Measurements from ENCODE around the gene ALB. TPM values are rescaled to one million over a fixed set of nuclear protein-coding genes. Genes with fewer than 3 reads are reported as not detected.

Gene ALB
- total and polyA plus RNA-seq, 2 of the 8 experiments (the other 6 are each of a cell fraction or from before 2014, with no cell fraction given): 0.12 TPM; not detected in 1

- H3K18ac ChIP-seq (ENCODE audit: extremely low read depth, low read length): no peak overlapping the region
- FAIRE-seq (no peak), DNase-seq (ENCODE audit: low read depth in 1 of 2, low spot score in 2 of 2) (no peak)
- no peak overlapping the region for H2BK15ac ChIP-seq (ENCODE audit: low read length)
- no peaks in the 10 kb centered on the region for H3K27me3 ChIP-seq (replicated peaks in 1 of 4; ENCODE audit: control insufficient read depth in 3 of 4, extremely low read depth in 1 of 4, insufficient read depth in 3 of 4, low read length in 3 of 4)
- H2AK5ac ChIP-seq (ENCODE audit: low read depth, low read length): no peak overlapping the region
- no peak overlapping the region for H2BK5ac ChIP-seq (ENCODE audit: low read depth, low read length)
- ChIA-PET CTCF (ENCODE audit: partially characterized antibody) (interaction anchor here (0.8 to 2.2 kb wide), 4 partner anchors 17 to 35 kb away, joined by 3 to 5 read pairs (median 4); no protein-coding TSS in a partner anchor), POLR2A (ENCODE audit: partially characterized antibody) (no interaction called here)
- H2BK12ac ChIP-seq (ENCODE audit: low read depth, low read length): no peak overlapping the region
- no peaks in the 10 kb centered on the region for H3K36me3 ChIP-seq (ENCODE audit: control insufficient read depth in 2 of 4, insufficient read depth in 4 of 4, low read length in 3 of 4)
- no peak overlapping the region for H3K56ac ChIP-seq (replicated peaks; ENCODE audit: insufficient read length, low read depth, low read length)
- H3K4me3 ChIP-seq (ENCODE audit: extremely low read depth in 1 of 4, insufficient read depth in 2 of 4, low read depth in 3 of 4, low read length in 4 of 4): no peak overlapping the region
- H4K5ac ChIP-seq (ENCODE audit: insufficient read length, low read depth, low read length): no peak overlapping the region
- H3K4ac ChIP-seq (replicated peaks; ENCODE audit: insufficient read length, low read depth, low read length): no peak overlapping the region
- no peaks in the 10 kb centered on the region for H4K20me1 ChIP-seq (replicated peaks in 1 of 2; ENCODE audit: control insufficient read depth in 1 of 2, insufficient read depth in 2 of 2, low read length in 2 of 2)
- WGBS, 2 experiments (ENCODE audit: extremely low coverage in 1 of 2, insufficient coverage in 1 of 2, insufficient read length in 1 of 2, insufficient replicate concordance in 2 of 2, low coverage in 1 of 2, low lambda C conversion rate in 2 of 2, missing lambda C conversion rate in 1 of 2): 69% methylated on average over 3 of the region's 3 CpGs; no CpG with 5 or more reads in 1 of the 2 experiments
- H3K9me3 ChIP-seq (ENCODE audit: insufficient read depth in 2 of 2, low read depth in 1 of 2, low read length in 1 of 2): no peaks in the 10 kb centered on the region
- no peak overlapping the region for H3K27ac ChIP-seq (ENCODE audit: low read depth, low read length)
- no peak overlapping the region for H4K91ac ChIP-seq (replicated peaks; ENCODE audit: insufficient read length, low read length)
- H4K8ac ChIP-seq (ENCODE audit: extremely low read depth, insufficient read depth, low read length): no peak overlapping the region
- no peak overlapping the region for H2BK120ac ChIP-seq (replicated peaks; ENCODE audit: low read depth, low read length)
- H3K4me2 ChIP-seq (ENCODE audit: insufficient read depth in 1 of 2, low read depth in 2 of 2, low read length in 2 of 2): no peak overlapping the region
- H3K23ac ChIP-seq (ENCODE audit: insufficient read length): no peak overlapping the region
- no peaks in the 10 kb centered on the region for H3K79me2 ChIP-seq (ENCODE audit: control insufficient read depth in 1 of 2, insufficient read depth in 2 of 2, low read length in 2 of 2)
- no peak overlapping the region for H2AFZ ChIP-seq (ENCODE audit: low read length)
- H3K79me1 ChIP-seq (ENCODE audit: low read depth, low read length): no peaks in the 10 kb centered on the region
- H3K9ac ChIP-seq (replicated peaks in 1 of 4; ENCODE audit: extremely low read depth in 1 of 4, low read depth in 3 of 4, low read length in 3 of 4): no peak overlapping the region
- no peak overlapping the region for H3K14ac ChIP-seq (ENCODE audit: insufficient read length)
- H2BK20ac ChIP-seq (ENCODE audit: low read length): no peak overlapping the region
- H3K23me2 ChIP-seq (ENCODE audit: low read depth, low read length): no peaks in the 10 kb centered on the region
- peaks cover 0 to 8% (median 1%) of the 10 kb centered on the region in 4 experiments; a peak in 3 of 7 replicates for H3K4me1 ChIP-seq (replicated peaks in 1 of 4; ENCODE audit: control insufficient read depth in 3 of 4, insufficient read depth in 4 of 4, low read length in 3 of 4)
- TF ChIP-seq RFX5 (IDR thresholded peaks at IDR 0.05; ENCODE audit: borderline replicate concordance, low read depth, low read length) (no peak), CHD2 (IDR thresholded peaks at IDR 0.05; ENCODE audit: low read length) (no peak), TCF12 (IDR thresholded peaks at IDR 0.05; ENCODE audit: low read depth, low read length) (no peak), GABPA (IDR thresholded peaks at IDR 0.05; ENCODE audit: borderline replicate concordance, insufficient read depth, low read length) (no peak), POU5F1 (IDR thresholded peaks at IDR 0.05; ENCODE audit: low read depth, low read length) (no peak), CEBPB (IDR thresholded peaks at IDR 0.05; ENCODE audit: low read depth, low read length) (no peak), ATF3 (IDR thresholded peaks at IDR 0.05; ENCODE audit: insufficient read depth, low read depth, low read length) (no peak), POLR2AphosphoS5 (IDR thresholded peaks at IDR 0.05; ENCODE audit: low read depth, low read length) (no peak), TEAD4 (IDR thresholded peaks at IDR 0.05; ENCODE audit: low read depth, low read length) (no peak), ASH2L (IDR thresholded peaks at IDR 0.05; ENCODE audit: low read length) (no peak)
These were observed 7.0 kb downstream of the ALB start for GRCh38 chr4:73410916-73411730.

All from H1 (cell line).